Sigmoid colon (tissue), 4 donors: ENCODE measurements around the gene PTTG2.
"Not testable (repeated sequence)": the region's sequence is repeated elsewhere in the genome, so short reads cannot be mapped to it uniquely, and the experiment has no call there.

ENCODE experiments used
- EP300 ChIP-seq, 4 donors: sonication (generic); formaldehyde crosslinking; IDR thresholded peaks; one replicate each; pipeline ENCODE4 v1.6.1; 2017; ENCODE audit warnings: antibody characterized with exemption in 4 of 4
- POLR2A ChIP-seq, 2 donors: fragments of 450-650 bp; IDR thresholded peaks; one replicate each; pipeline ENCODE4 v1.6.1; 2016; ENCODE audit warnings: antibody characterized with exemption in 2 of 2, mild to moderate bottlenecking in 2 of 2, moderate library complexity in 2 of 2
- POLR2AphosphoS5 ChIP-seq, 4 donors: sonication (generic); formaldehyde crosslinking; IDR thresholded peaks; one replicate each; pipeline ENCODE4 v1.6.1; 2017; ENCODE audit warnings: antibody characterized with exemption in 4 of 4
- TF ChIP-seq, protein P1 (sequence below), 4 experiments: fragments of 450-650 bp in 3 of 4; fragments of 200-600 bp in 1 of 4; IDR thresholded peaks; one replicate each; pipeline ENCODE4 v1.5.1; 2016 to 2019; ENCODE audit warnings: antibody characterized with exemption in 4 of 4, mild to moderate bottlenecking in 3 of 4, moderate library complexity in 2 of 4

DNA sequence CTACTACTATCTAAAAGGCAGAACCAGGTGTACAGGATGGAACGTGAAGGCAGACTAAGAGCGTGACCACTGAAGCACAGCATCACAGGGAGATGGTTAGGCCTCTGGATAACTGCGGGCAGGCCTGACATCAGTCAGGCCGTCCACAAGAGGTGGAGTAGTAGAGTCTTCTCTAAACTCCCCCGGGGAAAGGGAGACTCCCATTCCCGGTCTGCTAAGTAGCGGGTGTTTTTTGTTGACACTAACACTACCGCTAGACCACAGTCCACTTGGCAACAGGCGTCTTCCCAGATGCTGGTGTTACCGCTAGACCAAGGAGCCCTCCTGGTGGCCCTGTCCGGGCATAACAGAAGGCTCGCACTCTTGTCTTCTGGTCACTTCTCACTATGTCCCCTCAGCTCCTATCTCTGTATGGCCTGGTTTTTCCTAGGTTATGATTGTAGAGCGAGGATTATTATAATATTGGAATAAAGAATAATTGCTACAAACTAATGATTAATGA lies 15.2 kb downstream of the PTTG2 start:
- TF ChIP-seq, protein P1, sequence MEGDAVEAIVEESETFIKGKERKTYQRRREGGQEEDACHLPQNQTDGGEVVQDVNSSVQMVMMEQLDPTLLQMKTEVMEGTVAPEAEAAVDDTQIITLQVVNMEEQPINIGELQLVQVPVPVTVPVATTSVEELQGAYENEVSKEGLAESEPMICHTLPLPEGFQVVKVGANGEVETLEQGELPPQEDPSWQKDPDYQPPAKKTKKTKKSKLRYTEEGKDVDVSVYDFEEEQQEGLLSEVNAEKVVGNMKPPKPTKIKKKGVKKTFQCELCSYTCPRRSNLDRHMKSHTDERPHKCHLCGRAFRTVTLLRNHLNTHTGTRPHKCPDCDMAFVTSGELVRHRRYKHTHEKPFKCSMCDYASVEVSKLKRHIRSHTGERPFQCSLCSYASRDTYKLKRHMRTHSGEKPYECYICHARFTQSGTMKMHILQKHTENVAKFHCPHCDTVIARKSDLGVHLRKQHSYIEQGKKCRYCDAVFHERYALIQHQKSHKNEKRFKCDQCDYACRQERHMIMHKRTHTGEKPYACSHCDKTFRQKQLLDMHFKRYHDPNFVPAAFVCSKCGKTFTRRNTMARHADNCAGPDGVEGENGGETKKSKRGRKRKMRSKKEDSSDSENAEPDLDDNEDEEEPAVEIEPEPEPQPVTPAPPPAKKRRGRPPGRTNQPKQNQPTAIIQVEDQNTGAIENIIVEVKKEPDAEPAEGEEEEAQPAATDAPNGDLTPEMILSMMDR (IDR thresholded peaks at IDR 0.05) = not testable (repeated sequence)
- not testable (repeated sequence) for TF ChIP-seq POLR2AphosphoS5, POLR2A, EP300 (IDR thresholded peaks at IDR 0.05)
